Renal pelvis (tissue), 3 donors: ENCODE measurements around the gene TERB1. TPM values are rescaled to one million over a fixed set of nuclear protein-coding genes. Genes with fewer than 3 reads are reported as not detected.

ENCODE experiments used
- polyA plus RNA-seq, 3 donors: library from polyadenylated mRNA; unstranded; fragments of 120-200 nt; gene quantifications; one replicate each; pipeline ENCODE4 v1.2.1, GENCODE V29; 2013; ENCODE audit not compliant: insufficient read length in 3 of 3

TERB1 gene
- polyA plus RNA-seq, 3 donors = 0.18 TPM; not detected in 2

Other genes with a start within 250 kb of the TERB1 start
- 10 to 100 TPM; 30.4 to 38.8 (median 36.7) TPM for gene CKLF, start 249.0 kb downstream of the TERB1 start, polyA plus RNA-seq
- 1 to 10 TPM; 6.8 to 9.3 (median 8.2) TPM for gene CMTM1, start 235.1 kb downstream of the TERB1 start, polyA plus RNA-seq
- under 1 TPM; 0.56 to 0.90 (median 0.61) TPM for gene CMTM2, start 222.1 kb downstream of the TERB1 start, polyA plus RNA-seq
- gene CMTM3, start 196.9 kb downstream of the TERB1 start, polyA plus RNA-seq = 10 to 100 TPM; 53.5 to 70.2 (median 65.5) TPM
- 10 to 100 TPM; 65.0 to 73.2 (median 72.8) TPM for gene CMTM4, start 104.8 kb downstream of the TERB1 start, polyA plus RNA-seq
- 100 to 1,000 TPM; 105 to 155 (median 142) TPM for gene DYNC1LI2, start 50.0 kb downstream of the TERB1 start, polyA plus RNA-seq
- 10 to 100 TPM; 68.2 to 95.4 (median 90.5) TPM for gene NAE1, start 29.4 kb upstream of the TERB1 start, polyA plus RNA-seq
- under 1 TPM; 0.16 to 0.73 (median 0.61) TPM for gene CA7, start 42.8 kb upstream of the TERB1 start, polyA plus RNA-seq
- 10 to 100 TPM; 12.2 to 16.1 (median 14.3) TPM for gene PDP2, start 78.9 kb upstream of the TERB1 start, polyA plus RNA-seq
- 100 to 1,000 TPM; 267 to 319 (median 317) TPM for gene CDH16, start 117.3 kb upstream of the TERB1 start, polyA plus RNA-seq
- gene RRAD, start 124.0 kb upstream of the TERB1 start, polyA plus RNA-seq = 1 to 10 TPM; 2.4 to 3.3 (median 2.8) TPM
- 100 to 1,000 TPM in 1 of 3 donors, 10 to 100 TPM in 2; 95.1 to 102 (median 99.3) TPM for gene CIAO2B, start 132.8 kb upstream of the TERB1 start, polyA plus RNA-seq
- 10 to 100 TPM; 42.7 to 50.2 (median 45.3) TPM for gene CES2, start 133.9 kb upstream of the TERB1 start, polyA plus RNA-seq
- 1 to 10 TPM; 2.4 to 4.6 (median 4.1) TPM for gene CES3, start 159.7 kb upstream of the TERB1 start, polyA plus RNA-seq
- 10 to 100 TPM in 2 of 3 donors, 1 to 10 TPM in 1; 7.3 to 13.1 (median 12.2) TPM for gene CES4A, start 187.0 kb upstream of the TERB1 start, polyA plus RNA-seq
- gene CBFB, start 227.6 kb upstream of the TERB1 start, polyA plus RNA-seq = 10 to 100 TPM; 65.4 to 70.1 (median 67.9) TPM